Fibroblast of lung (primary cell): ENCODE data around the gene FAXC.

Source experiments
- EZH2 ChIP-seq: IDR thresholded peaks from 2 replicates; pipeline ENCODE4 v1.5.1; 2012; ENCODE audit warnings: low read length, control low read depth, mild to moderate bottlenecking; ENCODE audit errors: missing control alignments
- TF ChIP-seq, protein P1 (sequence below), 2 donors: IDR thresholded peaks in 1 of 2; conservative IDR thresholded peaks in 1 of 2; 1 replicate in 1 of 2; 2 replicates in 1 of 2; pipeline ENCODE4 v1.5.1; 2011 to 2012; ENCODE audit warnings: low read length in 2 of 2, control low read depth in 1 of 2, inconsistent platforms in 1 of 2, low read depth in 1 of 2, mild to moderate bottlenecking in 1 of 2

DNA sequence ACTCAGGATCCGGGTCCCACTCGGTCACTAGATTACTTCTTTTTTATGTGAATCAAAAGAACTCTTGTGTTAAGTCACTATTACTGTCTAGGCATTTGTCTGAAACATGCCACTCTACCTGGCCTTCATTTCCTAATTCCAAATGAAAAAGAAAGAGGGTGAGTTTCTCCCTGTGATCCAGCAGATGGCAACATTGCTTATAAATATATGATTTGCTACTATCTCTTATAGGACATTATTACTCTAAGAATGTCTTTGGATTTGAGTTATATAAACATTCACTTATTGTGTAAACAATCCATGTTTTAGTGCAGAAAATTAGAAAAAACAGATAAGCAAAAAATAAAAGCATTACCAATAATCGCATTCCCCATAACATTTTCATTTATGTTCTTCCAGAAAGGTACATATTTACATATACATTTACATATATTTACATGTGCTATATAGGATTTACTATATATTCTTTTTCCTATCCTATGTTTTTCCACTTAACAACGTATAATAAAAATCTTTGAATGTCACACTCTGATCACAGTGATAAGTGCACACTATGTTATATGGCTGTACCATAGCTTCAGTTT, 66.9 kb downstream of the FAXC start:
- TF ChIP-seq, protein P1, sequence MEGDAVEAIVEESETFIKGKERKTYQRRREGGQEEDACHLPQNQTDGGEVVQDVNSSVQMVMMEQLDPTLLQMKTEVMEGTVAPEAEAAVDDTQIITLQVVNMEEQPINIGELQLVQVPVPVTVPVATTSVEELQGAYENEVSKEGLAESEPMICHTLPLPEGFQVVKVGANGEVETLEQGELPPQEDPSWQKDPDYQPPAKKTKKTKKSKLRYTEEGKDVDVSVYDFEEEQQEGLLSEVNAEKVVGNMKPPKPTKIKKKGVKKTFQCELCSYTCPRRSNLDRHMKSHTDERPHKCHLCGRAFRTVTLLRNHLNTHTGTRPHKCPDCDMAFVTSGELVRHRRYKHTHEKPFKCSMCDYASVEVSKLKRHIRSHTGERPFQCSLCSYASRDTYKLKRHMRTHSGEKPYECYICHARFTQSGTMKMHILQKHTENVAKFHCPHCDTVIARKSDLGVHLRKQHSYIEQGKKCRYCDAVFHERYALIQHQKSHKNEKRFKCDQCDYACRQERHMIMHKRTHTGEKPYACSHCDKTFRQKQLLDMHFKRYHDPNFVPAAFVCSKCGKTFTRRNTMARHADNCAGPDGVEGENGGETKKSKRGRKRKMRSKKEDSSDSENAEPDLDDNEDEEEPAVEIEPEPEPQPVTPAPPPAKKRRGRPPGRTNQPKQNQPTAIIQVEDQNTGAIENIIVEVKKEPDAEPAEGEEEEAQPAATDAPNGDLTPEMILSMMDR (conservative IDR thresholded peaks at IDR 0.05 in 1 of 2, IDR thresholded peaks at IDR 0.05 in 1 of 2; ENCODE audit: low read depth in 1 of 2, low read length in 2 of 2) = peak; percentile 30 to 64
- no peak for TF ChIP-seq EZH2
